RPMI7951 (cell line): ENCODE results near the gene TMEM42. TPM values are rescaled to one million over a fixed set of nuclear protein-coding genes. Genes with fewer than 3 reads are reported as not detected.

Experiments
- DNase-seq: peaks from one replicate; pipeline ENCODE4 v3.0.0-alpha.2; 2012; ENCODE audit warnings: low read depth
- total RNA-seq: library from RNA; depleted of rRNA; stranded (reverse); fragments of >200 nt; shearing (Covaris generic); gene quantifications from 2 replicates; pipeline ENCODE4 v1.2.3, GENCODE V29; 2014

The TMEM42 gene
- total RNA-seq, 1 experiment from 2014 or later: 11.8 TPM

- no peak for DNase-seq
Observed at GRCh38 chr3:44874308-44874707, 12.6 kb downstream of the TMEM42 start, which contains the start of gene TGM4. Gene TGM4 (plus strand): TSS chr3:44874608. CDS start chr3:44874679, 71 bp downstream.

GRCh38 chr3:44875596-44875995, 13.9 kb downstream of the TMEM42 start:
- DNase-seq: no peak

- no peak for DNase-seq
Observed at GRCh38 chr3:44877333-44877732, 15.6 kb downstream of the TMEM42 start.

GRCh38 chr3:44880284-44880683, 18.6 kb downstream of the TMEM42 start:
- DNase-seq: no peak

GRCh38 chr3:44883213-44883955, 21.7 kb downstream of the TMEM42 start:
- DNase-seq: no peak

- DNase-seq: peak; percentile 94
Observed at GRCh38 chr3:44883999-44884431, 22.3 kb downstream of the TMEM42 start.

- DNase-seq: peak; percentile 94
Observed at GRCh38 chr3:44885618-44886017, 23.9 kb downstream of the TMEM42 start.

GRCh38 chr3:44886561-44886960, 24.8 kb downstream of the TMEM42 start:
- DNase-seq: no peak

- DNase-seq: no peak
Observed at GRCh38 chr3:44887101-44887500, 25.4 kb downstream of the TMEM42 start.

- DNase-seq: no peak
Observed at GRCh38 chr3:44890258-44890657, 28.5 kb downstream of the TMEM42 start.

GRCh38 chr3:44890852-44891251, 29.1 kb downstream of the TMEM42 start:
- DNase-seq: no peak

GRCh38 chr3:44892689-44893088, 31.0 kb downstream of the TMEM42 start:
- DNase-seq: peak; percentile 33

- DNase-seq: peak; percentile 82
Observed at GRCh38 chr3:44893097-44893496, 31.4 kb downstream of the TMEM42 start.

- peak; percentile 33 for DNase-seq
Observed at GRCh38 chr3:44894485-44894884, 32.8 kb downstream of the TMEM42 start.

- no peak for DNase-seq
Observed at GRCh38 chr3:44896440-44896839, 34.7 kb downstream of the TMEM42 start.

- no peak for DNase-seq
Observed at GRCh38 chr3:44899683-44900367, 38.1 kb downstream of the TMEM42 start.

GRCh38 chr3:44902628-44903027, 40.9 kb downstream of the TMEM42 start:
- no peak for DNase-seq

- DNase-seq: no peak
Observed at GRCh38 chr3:44903314-44903713, 41.6 kb downstream of the TMEM42 start.

- DNase-seq: no peak
Observed at GRCh38 chr3:44903751-44904150, 42.0 kb downstream of the TMEM42 start.

- DNase-seq: no peak
Observed at GRCh38 chr3:44905446-44906157, 43.9 kb downstream of the TMEM42 start.

- no peak for DNase-seq
Observed at GRCh38 chr3:44906997-44907396, 45.3 kb downstream of the TMEM42 start.

GRCh38 chr3:44907612-44908011, 45.9 kb downstream of the TMEM42 start:
- no peak for DNase-seq

GRCh38 chr3:44909063-44909462, 47.4 kb downstream of the TMEM42 start:
- no peak for DNase-seq
